ENCODE data around the gene ADARB2. TPM values are rescaled to one million over a fixed set of nuclear protein-coding genes. Genes with fewer than 3 reads are reported as not detected.

Gene ADARB2
- total RNA-seq, 1 donor from 2014 or later, result 0.11 TPM

DNA sequence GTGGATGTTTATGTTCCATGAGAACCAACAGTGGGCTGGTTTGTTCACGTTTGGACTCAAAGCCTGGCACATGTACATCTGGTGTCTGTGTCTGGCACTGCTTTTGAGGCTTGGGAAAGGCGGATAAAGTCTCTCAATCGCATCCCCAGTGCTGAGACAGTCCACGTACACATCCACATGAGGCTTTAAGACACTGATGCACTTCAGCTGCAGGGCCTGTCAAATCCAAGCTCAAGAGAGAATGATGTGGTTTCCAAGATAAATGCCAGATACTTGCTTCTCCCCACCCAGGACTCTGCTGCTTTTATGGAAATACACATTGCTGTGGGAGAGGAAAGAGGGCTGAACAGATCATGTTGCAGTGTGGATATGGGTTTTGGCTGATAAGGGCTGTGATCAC, 178.4 kb downstream of the ADARB2 start:
- H3K4me3 ChIP-seq, result no peak overlapping the region
- no peak for DNase-seq
- H3K27ac ChIP-seq (replicated peaks), result no peak overlapping the region
- intact Hi-C loops (cut with micrococcal nuclease), result no loop called here
- H3K27me3 ChIP-seq (ENCODE audit: low read depth), result peaks cover 66% of the 10 kb centered on the region
- TF ChIP-seq, protein P1, sequence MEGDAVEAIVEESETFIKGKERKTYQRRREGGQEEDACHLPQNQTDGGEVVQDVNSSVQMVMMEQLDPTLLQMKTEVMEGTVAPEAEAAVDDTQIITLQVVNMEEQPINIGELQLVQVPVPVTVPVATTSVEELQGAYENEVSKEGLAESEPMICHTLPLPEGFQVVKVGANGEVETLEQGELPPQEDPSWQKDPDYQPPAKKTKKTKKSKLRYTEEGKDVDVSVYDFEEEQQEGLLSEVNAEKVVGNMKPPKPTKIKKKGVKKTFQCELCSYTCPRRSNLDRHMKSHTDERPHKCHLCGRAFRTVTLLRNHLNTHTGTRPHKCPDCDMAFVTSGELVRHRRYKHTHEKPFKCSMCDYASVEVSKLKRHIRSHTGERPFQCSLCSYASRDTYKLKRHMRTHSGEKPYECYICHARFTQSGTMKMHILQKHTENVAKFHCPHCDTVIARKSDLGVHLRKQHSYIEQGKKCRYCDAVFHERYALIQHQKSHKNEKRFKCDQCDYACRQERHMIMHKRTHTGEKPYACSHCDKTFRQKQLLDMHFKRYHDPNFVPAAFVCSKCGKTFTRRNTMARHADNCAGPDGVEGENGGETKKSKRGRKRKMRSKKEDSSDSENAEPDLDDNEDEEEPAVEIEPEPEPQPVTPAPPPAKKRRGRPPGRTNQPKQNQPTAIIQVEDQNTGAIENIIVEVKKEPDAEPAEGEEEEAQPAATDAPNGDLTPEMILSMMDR (IDR thresholded peaks at IDR 0.05; ENCODE audit: borderline replicate concordance), result no peak
- no peaks in the 10 kb centered on the region for H3K36me3 ChIP-seq
- no peaks in the 10 kb centered on the region for H3K9me3 ChIP-seq (replicated peaks)
- no peaks in the 10 kb centered on the region for H3K4me1 ChIP-seq

DNA sequence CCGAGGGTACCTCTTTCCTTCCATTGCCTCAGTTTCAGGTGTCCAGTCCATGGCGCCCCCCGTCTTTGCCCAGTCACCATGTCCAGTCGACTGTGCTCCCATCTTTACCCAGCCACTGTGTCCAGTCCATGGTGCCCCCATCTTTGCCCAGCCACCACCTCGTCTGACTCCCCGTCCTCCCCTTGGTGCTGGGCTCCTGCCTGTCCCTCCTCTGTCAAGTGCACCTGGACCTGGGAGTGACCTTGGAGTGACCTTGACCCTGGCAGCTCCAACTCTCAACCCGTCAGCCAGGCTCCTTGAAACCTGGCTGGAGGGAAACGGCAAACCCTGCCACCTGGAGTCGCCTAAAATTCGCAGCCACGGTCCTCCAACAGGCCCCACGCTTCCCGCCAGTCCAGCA, 180.2 kb downstream of the ADARB2 start:
- Histone ChIP-seq H3K27me3 (ENCODE audit: low read depth) (peaks cover 53% of the 10 kb centered on the region), H3K27ac (replicated peaks) (no peak overlapping the region), H3K4me3 (no peak overlapping the region), H3K9me3 (replicated peaks) (no peaks in the 10 kb centered on the region), H3K4me1 (peaks cover 2% of the 10 kb centered on the region), H3K36me3 (no peaks in the 10 kb centered on the region)
- intact Hi-C loops (cut with micrococcal nuclease), result no loop called here
- TF ChIP-seq, protein P1 (IDR thresholded peaks at IDR 0.05; ENCODE audit: borderline replicate concordance), result no peak
- DNase-seq, result no peak

DNA sequence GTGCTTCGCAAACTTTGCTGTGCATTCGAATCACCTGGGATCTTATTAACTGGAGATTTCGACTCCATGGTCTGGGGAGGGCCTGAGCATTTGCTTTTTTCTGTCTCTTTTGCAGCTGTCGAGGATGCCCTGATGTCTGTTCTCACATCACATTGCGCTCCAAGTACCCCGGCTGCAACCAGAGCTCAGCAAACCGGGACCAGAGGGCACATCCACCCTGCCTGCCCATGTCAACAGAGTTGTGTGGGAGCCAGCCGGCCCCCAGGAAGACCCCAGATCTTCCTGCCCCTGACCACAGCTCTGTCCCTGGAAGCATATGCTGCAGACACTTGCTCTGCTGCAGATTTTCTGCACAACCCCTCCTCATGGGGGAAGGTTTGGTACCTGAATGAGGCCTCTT, 180.8 kb downstream of the ADARB2 start:
- Histone ChIP-seq H3K36me3 (no peaks in the 10 kb centered on the region), H3K27me3 (ENCODE audit: low read depth) (peaks cover 47% of the 10 kb centered on the region), H3K9me3 (replicated peaks) (no peaks in the 10 kb centered on the region), H3K27ac (replicated peaks) (no peak overlapping the region), H3K4me3 (no peak overlapping the region), H3K4me1 (peaks cover 4% of the 10 kb centered on the region)
- intact Hi-C loops (cut with micrococcal nuclease), result no loop called here
- TF ChIP-seq, protein P1 (IDR thresholded peaks at IDR 0.05; ENCODE audit: borderline replicate concordance), result no peak
- no peak for DNase-seq

DNA sequence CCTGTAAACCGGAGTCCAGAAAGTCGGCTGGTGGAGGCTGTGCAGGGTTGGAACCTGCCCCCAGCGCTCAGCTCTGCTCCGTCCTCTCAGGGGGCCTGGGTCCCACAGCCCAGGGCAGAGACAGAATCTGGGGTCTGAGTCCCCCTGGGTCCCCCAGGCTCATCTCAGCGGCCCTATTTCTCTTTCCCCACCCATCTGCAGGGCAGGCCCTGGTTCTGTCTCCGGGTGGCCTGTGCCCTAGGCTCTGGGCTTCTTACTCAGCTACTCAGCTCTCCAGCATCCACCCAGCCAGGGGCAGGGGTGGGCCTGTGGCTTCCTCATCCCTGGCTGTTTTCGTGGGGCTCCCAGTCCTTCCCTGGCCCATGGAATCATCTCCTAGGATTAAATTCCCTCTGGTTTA, 183.4 kb downstream of the ADARB2 start:
- no peak for DNase-seq
- Histone ChIP-seq H3K9me3 (replicated peaks) (no peaks in the 10 kb centered on the region), H3K27me3 (ENCODE audit: low read depth) (peaks cover 25% of the 10 kb centered on the region), H3K36me3 (no peaks in the 10 kb centered on the region), H3K4me1 (peaks cover 4% of the 10 kb centered on the region), H3K4me3 (no peak overlapping the region), H3K27ac (replicated peaks) (no peak overlapping the region)
- intact Hi-C loops (cut with micrococcal nuclease), result no loop called here
- TF ChIP-seq, protein P1 (IDR thresholded peaks at IDR 0.05; ENCODE audit: borderline replicate concordance), result no peak

DNA sequence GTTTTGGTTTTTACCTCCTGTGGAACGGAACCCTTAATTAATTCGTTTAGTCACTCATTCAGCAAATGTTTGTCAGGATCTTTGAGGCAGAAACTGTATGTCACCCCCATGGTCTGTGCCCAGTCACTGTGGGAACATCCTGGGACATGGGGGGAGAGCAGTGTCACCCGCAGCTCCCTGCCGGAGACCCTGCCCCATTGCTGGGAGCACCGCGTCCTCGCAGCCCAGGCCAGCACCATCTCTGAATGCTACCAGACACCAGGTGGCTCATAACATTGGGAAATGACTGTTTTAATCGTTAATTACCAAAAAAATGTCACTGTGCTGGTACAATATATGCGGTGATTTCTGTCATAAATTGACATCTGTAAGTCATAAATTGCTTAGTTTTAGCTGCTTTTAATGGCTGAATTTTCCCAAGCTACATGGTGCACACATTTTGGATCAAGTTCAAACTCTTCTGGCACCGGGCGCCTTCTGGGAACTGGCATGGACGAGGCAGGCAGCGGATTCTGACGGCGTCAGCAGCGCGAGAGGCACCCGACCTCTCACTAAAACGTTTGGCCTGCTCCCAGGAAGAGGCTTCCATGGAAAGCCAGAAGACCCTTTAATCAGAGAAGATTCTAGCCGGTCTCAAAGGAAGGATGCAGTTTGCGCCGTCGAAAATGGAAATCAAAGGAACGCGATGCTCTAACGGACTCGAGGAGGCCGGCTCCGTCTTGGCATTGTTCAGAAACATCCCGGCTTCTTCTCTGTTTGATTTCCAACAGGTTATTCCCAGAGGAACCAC, 184.2 kb downstream of the ADARB2 start:
- Histone ChIP-seq H3K27me3 (ENCODE audit: low read depth) (peaks cover 19% of the 10 kb centered on the region), H3K4me3 (no peak overlapping the region), H3K27ac (replicated peaks) (no peak overlapping the region), H3K4me1 (peaks cover 4% of the 10 kb centered on the region), H3K36me3 (no peaks in the 10 kb centered on the region), H3K9me3 (replicated peaks) (no peaks in the 10 kb centered on the region)
- intact Hi-C loops (cut with micrococcal nuclease), result no loop called here
- no peak for DNase-seq
- TF ChIP-seq, protein P1 (IDR thresholded peaks at IDR 0.05; ENCODE audit: borderline replicate concordance), result no peak

Data from left ventricle myocardium inferior (tissue), 1 donor.